ENCODE measurements around the gene COL8A2. TPM values are rescaled to one million over a fixed set of nuclear protein-coding genes. Genes with fewer than 3 reads are reported as not detected.

Gene COL8A2
- total and polyA plus RNA-seq, 2 of the 4 experiments (the other 2 are of a cell fraction), result 0.54 to 1.1 TPM

GRCh38 chr1:36135330-36135667 is 10.3 kb upstream of the COL8A2 start:
- Histone ChIP-seq H2AK5ac (ENCODE audit: low read depth, low read length) (peak overlapping the region; percentile 74; the same call in 1 of the 2 replicates), H3K9me3 (ENCODE audit: control insufficient read depth, insufficient read depth, low read length) (no peaks in the 10 kb centered on the region), H4K91ac (ENCODE audit: insufficient read depth, low read depth, low read length) (peak overlapping the region; percentile 58; the same call in 1 of the 2 replicates), H3K4me2 (ENCODE audit: low read depth, low read length) (no peak overlapping the region), H2AK9ac (replicated peaks; ENCODE audit: low read depth, low read length, poor library complexity) (peak overlapping the region; percentile 12), H3K9me1 (ENCODE audit: insufficient read depth, low read length) (peaks cover 35% of the 10 kb centered on the region), H4K8ac (ENCODE audit: low read depth in 2 of 2, low read length in 2 of 2) (peak overlapping the region; percentile 4 to 83; a peak in 3 of 4 replicates), H2BK120ac (ENCODE audit: low read depth, low read length) (peak overlapping the region; percentile 44; the same call in 1 of the 2 replicates), H2AFZ (replicated peaks; ENCODE audit: low read length, poor library complexity) (no peak overlapping the region), H3K9ac (ENCODE audit: low read depth, low read length) (no peak overlapping the region), H3K27me3 (ENCODE audit: control insufficient read depth, insufficient read depth, low read length) (no peaks in the 10 kb centered on the region), H2BK15ac (ENCODE audit: low read depth, low read length) (peak overlapping the region; percentile 54; the same call in 1 of the 3 replicates), H2BK20ac (ENCODE audit: low read depth, low read length) (0 out of 2 replicates have a peak overlapping the region, but pooled peaks have one; percentile 26), H3K14ac (replicated peaks; ENCODE audit: low read depth, low read length) (no peak overlapping the region), H3K4ac (ENCODE audit: low read depth, low read length) (peak overlapping the region; percentile 85; the same call in 1 of the 2 replicates), H3K18ac (ENCODE audit: low read depth, low read length) (no peak overlapping the region), H3K23ac (ENCODE audit: low read depth, low read length) (no peak overlapping the region), H4K20me1 (ENCODE audit: insufficient read depth, low read length) (peaks cover 4% of the 10 kb centered on the region; the same call in 1 of the 2 replicates), H3K27ac (ENCODE audit: insufficient read depth, low read length) (no peak overlapping the region), H3K56ac (ENCODE audit: extremely low read depth, insufficient read depth, low read length) (no peak overlapping the region), H3K36me3 (ENCODE audit: control insufficient read depth, insufficient read depth, low read length) (peaks cover 19% of the 10 kb centered on the region), H4K5ac (ENCODE audit: low read depth, low read length) (no peak overlapping the region), H3K4me1 (ENCODE audit: control insufficient read depth, insufficient read depth, low read length) (peaks cover 26% of the 10 kb centered on the region), H2BK5ac (ENCODE audit: low read depth, low read length, poor library complexity, severe bottlenecking) (peak overlapping the region; percentile 91), H3K79me1 (ENCODE audit: low read depth in 1 of 2, low read length in 2 of 2) (peaks cover 11 to 40% of the 10 kb centered on the region in 2 experiments; a peak in 3 of 4 replicates), H3K4me3 (ENCODE audit: insufficient read depth, low read depth, low read length) (no peak overlapping the region)
- in situ Hi-C loops (cut with MboI; ENCODE audit: low sequenced_read_pairs) (no loop called here), intact Hi-C loops (cut with micrococcal nuclease) (no loop called here), dilution Hi-C loops (cut with HindIII; ENCODE audit: low sequenced_read_pairs, unreplicated experiment) (no loop called here)
- ChIA-PET POLR2A (ENCODE audit: unreplicated experiment) (no interaction called here), CTCF (interaction anchor here (0.8 to 4.7 kb wide), 10 partner anchors 13 to 201 kb away, joined by 3 to 21 read pairs (median 6); partner anchors contain the start of gene TRAPPC3)
- no peak for TF ChIP-seq ELK1 (IDR thresholded peaks at IDR 0.05; ENCODE audit: borderline replicate concordance, low read depth, low read length)
- no peak for TF ChIP-seq BHLHE40 (IDR thresholded peaks at IDR 0.05; ENCODE audit: low read depth, low read length)
- no peak for TF ChIP-seq MAZ (IDR thresholded peaks at IDR 0.05; ENCODE audit: borderline replicate concordance, low read depth, low read length)
- no peak for TF ChIP-seq MAFK (IDR thresholded peaks at IDR 0.05; ENCODE audit: low read depth, low read length)
- TF ChIP-seq RFX5 (IDR thresholded peaks at IDR 0.05; ENCODE audit: low read depth, low read length), result no peak
- no peak for TF ChIP-seq POLR2A (IDR thresholded peaks at IDR 0.05; ENCODE audit: low read depth, low read length)
- TF ChIP-seq RCOR1 (IDR thresholded peaks at IDR 0.05; ENCODE audit: insufficient replicate concordance, low read length), result no peak
- no TSS peak for BruUV-seq (replicated peaks)
- no CpG with 5 or more reads among the region's 6 CpGs for WGBS, 2 experiments (ENCODE audit: extremely low coverage in 2 of 2, insufficient read length in 1 of 2)
- ATAC-seq (ENCODE audit: low read depth) (no peak), DNase-seq (no peak)
